ENCODE measurements around the gene STK32B. TPM values are rescaled to one million over a fixed set of nuclear protein-coding genes. Genes with fewer than 3 reads are reported as not detected.

STK32B gene
- polyA plus RNA-seq, 2 donors, result 0.22 to 0.24 TPM

DNA sequence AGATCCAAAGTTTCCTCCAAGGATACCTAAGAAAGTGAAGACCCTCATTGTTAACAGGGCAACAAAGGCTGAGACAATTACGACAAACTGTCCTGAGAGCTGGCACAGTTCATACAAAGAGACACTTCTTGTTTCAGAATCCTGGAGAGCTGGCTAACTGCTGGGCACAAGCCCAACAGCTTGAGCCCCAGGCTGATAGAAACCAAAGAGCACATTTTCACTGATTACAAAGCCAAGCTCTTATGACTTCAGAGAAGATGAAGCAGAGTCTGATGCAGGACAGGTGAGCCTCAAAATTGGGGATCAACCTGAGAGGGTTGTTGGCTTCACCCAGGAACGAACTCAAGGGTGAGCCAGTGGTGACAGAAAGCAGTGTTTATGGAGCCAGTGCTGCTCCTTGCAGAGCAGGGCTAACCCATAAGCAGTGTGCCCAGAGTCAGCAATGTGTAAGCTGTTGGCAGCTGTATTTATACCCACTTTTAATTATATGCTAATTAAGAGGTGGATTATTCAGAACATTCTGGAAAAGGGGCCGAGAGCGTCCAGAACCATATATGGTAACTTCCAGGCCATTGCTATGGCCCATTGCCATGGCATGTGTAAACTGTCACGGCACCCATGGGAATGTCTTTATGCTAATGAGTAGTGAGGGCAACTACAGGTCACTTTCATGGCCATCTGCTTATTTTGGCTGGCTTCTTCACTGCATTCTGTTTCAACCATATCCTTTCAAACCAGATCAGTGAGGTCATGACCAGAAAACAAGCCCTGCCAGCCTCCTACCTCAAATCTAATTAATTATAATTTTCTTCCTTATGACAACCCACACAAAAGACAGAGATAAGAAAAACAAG is 473.4 kb downstream of the STK32B start:
- WGBS, 2 donors, result 31 to 49% methylated on average over 5 of the region's 5 CpGs
- Histone ChIP-seq H3K4me1 (ENCODE audit: control insufficient read depth in 2 of 2, insufficient read depth in 2 of 2, low read length in 1 of 2) (no peaks in the 10 kb centered on the region), H3K27me3 (ENCODE audit: control insufficient read depth in 1 of 2, insufficient read depth in 2 of 2, low read length in 2 of 2) (no peaks in the 10 kb centered on the region), H3K27ac (ENCODE audit: low read depth in 2 of 2, low read length in 1 of 2) (peak overlapping the region in 1 of 2 donors; percentile 49), H3K9me3 (ENCODE audit: control insufficient read depth in 2 of 2, insufficient read depth in 1 of 2, low read depth in 1 of 2, low read length in 1 of 2) (no peaks in the 10 kb centered on the region), H3K36me3 (ENCODE audit: control insufficient read depth in 2 of 2, insufficient read depth in 2 of 2, low read length in 1 of 2) (no peaks in the 10 kb centered on the region), H3K4me3 (ENCODE audit: low read depth in 1 of 2, low read length in 2 of 2) (no peak overlapping the region)

DNA sequence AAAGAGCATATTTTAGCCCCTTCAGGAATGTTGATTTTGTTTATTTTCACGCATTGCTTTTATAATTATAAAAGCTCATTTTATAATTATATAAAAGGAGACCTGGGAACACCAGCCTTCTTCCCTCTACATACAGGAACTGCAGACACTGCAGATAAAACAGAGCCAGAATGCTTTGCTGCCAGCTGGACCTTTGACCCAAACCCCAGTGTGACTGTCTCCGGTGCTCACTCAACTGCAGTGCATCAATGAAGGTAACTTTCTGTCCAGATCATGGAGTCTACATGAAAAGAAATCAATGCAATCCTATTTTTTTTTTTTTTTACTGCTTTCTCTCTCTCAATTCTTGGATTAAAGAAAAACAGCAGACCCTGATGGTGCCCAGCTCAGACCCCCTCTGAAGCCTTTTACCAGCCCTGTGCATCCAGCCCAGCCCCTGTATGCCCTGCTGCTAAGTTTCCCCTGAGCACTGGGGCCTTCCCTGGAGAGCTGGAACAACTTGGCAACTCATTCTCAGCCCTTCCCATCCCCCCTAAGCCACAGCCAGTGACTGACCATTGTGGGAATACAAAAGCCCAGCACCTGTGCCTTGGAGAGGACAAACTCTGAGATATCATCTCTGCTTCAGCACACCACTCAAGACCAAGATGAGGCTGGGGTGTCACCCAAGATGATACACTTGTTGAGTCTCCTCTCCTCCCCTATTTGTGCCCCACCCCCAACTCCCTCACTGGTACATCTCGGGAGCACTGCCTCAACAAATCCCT is 475.0 kb downstream of the STK32B start:
- Histone ChIP-seq H3K27me3 (ENCODE audit: control insufficient read depth in 1 of 2, insufficient read depth in 2 of 2, low read length in 2 of 2) (no peaks in the 10 kb centered on the region), H3K36me3 (ENCODE audit: control insufficient read depth in 2 of 2, insufficient read depth in 2 of 2, low read length in 1 of 2) (no peaks in the 10 kb centered on the region), H3K27ac (ENCODE audit: low read depth in 2 of 2, low read length in 1 of 2) (no peak overlapping the region), H3K4me1 (ENCODE audit: control insufficient read depth in 2 of 2, insufficient read depth in 2 of 2, low read length in 1 of 2) (no peaks in the 10 kb centered on the region), H3K9me3 (ENCODE audit: control insufficient read depth in 2 of 2, insufficient read depth in 1 of 2, low read depth in 1 of 2, low read length in 1 of 2) (no peaks in the 10 kb centered on the region), H3K4me3 (ENCODE audit: low read depth in 1 of 2, low read length in 2 of 2) (no peak overlapping the region)
- WGBS, 2 donors, result 70 to 74% methylated on average over 3 of the region's 3 CpGs

DNA sequence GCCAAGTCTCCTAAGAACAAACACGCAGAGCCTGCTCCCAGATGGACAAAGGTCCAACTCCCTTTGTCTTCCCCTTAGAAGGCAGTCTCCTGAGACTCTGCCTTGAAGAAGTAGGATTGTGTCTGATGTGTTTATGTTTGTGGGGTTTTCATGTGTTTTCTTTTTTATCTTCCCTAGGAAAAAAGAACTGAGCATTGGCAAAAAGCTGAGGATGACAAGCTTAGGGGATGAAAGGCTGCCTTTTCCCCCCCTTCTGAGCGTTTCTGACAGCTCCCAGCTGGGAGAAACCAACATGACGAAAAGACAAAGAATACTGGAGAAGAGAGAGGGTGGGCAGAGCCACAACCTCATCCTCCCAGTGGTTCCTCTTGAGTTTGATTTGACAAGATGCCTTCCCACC is 475.9 kb downstream of the STK32B start:
- Histone ChIP-seq H3K4me1 (ENCODE audit: control insufficient read depth in 2 of 2, insufficient read depth in 2 of 2, low read length in 1 of 2) (no peaks in the 10 kb centered on the region), H3K9me3 (ENCODE audit: control insufficient read depth in 2 of 2, insufficient read depth in 1 of 2, low read depth in 1 of 2, low read length in 1 of 2) (no peaks in the 10 kb centered on the region), H3K27ac (ENCODE audit: low read depth in 2 of 2, low read length in 1 of 2) (no peak overlapping the region), H3K4me3 (ENCODE audit: low read depth in 1 of 2, low read length in 2 of 2) (no peak overlapping the region), H3K27me3 (ENCODE audit: control insufficient read depth in 1 of 2, insufficient read depth in 2 of 2, low read length in 2 of 2) (no peaks in the 10 kb centered on the region), H3K36me3 (ENCODE audit: control insufficient read depth in 2 of 2, insufficient read depth in 2 of 2, low read length in 1 of 2) (no peaks in the 10 kb centered on the region)
- 42 to 44% methylated on average over 3 of the region's 3 CpGs for WGBS, 2 donors

DNA sequence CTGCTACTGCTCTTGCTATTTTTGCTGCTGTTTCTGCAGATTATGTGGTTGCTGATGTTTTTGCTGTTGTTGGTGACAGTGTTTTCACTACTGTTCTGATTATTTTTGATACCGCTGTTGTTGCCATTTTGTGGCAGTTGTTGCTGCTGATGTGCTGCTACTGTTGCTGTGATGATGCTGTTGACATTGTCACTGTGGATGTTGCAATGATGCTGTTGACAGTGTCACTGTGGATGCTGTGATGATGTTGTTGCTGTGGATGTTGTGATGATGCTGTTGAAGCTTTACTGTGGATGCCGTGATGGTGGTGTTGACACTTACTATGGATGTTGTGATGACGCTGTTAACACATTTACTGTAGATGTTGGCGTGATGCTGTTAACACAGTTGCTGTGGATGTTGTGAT is 476.8 kb downstream of the STK32B start:
- H3K4me1 ChIP-seq (ENCODE audit: control insufficient read depth in 2 of 2, insufficient read depth in 2 of 2, low read length in 1 of 2), result no peaks in the 10 kb centered on the region
- 96% methylated on average over 4 of the region's 4 CpGs for WGBS, 2 donors
- no peak overlapping the region for H3K4me3 ChIP-seq (ENCODE audit: low read depth in 1 of 2, low read length in 2 of 2)
- H3K27me3 ChIP-seq (ENCODE audit: control insufficient read depth in 1 of 2, insufficient read depth in 2 of 2, low read length in 2 of 2), result no peaks in the 10 kb centered on the region
- no peak overlapping the region for H3K27ac ChIP-seq (ENCODE audit: low read depth in 2 of 2, low read length in 1 of 2)
- no peaks in the 10 kb centered on the region for H3K36me3 ChIP-seq (ENCODE audit: control insufficient read depth in 2 of 2, insufficient read depth in 2 of 2, low read length in 1 of 2)
- H3K9me3 ChIP-seq (ENCODE audit: control insufficient read depth in 2 of 2, insufficient read depth in 1 of 2, low read depth in 1 of 2, low read length in 1 of 2), result no peaks in the 10 kb centered on the region

DNA sequence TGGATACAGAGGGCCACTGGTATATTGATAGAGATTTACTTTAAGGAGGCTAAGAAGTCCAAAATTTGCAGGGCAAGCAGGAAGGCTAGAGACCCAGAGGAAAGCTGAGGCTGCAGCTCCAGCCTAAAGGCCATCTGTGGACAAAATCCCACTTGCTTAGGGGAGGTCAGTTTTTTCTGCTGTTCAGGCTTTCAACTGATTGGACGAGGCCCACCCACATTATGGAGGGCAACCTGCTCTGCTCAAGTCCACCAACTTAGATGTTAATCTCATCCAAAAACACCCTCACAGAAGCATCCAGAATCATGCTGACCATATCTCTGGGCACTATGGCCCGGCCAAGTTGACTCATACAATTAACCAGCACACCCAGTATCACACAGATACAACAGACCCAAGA is 480.8 kb downstream of the STK32B start:
- Histone ChIP-seq H3K36me3 (ENCODE audit: control insufficient read depth in 2 of 2, insufficient read depth in 2 of 2, low read length in 1 of 2) (no peaks in the 10 kb centered on the region), H3K27ac (ENCODE audit: low read depth in 2 of 2, low read length in 1 of 2) (no peak overlapping the region), H3K4me1 (ENCODE audit: control insufficient read depth in 2 of 2, insufficient read depth in 2 of 2, low read length in 1 of 2) (no peaks in the 10 kb centered on the region), H3K4me3 (ENCODE audit: low read depth in 1 of 2, low read length in 2 of 2) (no peak overlapping the region), H3K9me3 (ENCODE audit: control insufficient read depth in 2 of 2, insufficient read depth in 1 of 2, low read depth in 1 of 2, low read length in 1 of 2) (no peaks in the 10 kb centered on the region), H3K27me3 (ENCODE audit: control insufficient read depth in 1 of 2, insufficient read depth in 2 of 2, low read length in 2 of 2) (no peaks in the 10 kb centered on the region)
- WGBS, 2 donors, result 95 to 96% methylated on average over 2 of the region's 2 CpGs

DNA sequence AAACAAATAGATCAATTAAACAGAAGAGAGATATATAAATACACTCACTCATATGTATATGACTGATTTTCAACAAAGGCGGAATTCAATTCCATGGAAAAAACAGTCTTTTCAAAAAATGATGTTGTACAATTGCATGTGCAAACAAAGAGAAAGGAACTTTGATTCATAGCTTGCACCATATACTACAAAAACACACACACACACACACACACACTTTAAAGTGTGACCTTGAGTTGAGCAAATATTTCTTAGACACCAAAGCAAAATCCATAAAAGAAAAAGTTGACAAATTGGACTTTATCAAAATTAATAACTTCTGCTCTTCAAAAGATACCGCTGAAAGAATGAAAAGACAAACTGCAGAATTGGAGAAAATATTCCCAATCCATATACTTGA is 488.3 kb downstream of the STK32B start:
- no peaks in the 10 kb centered on the region for H3K36me3 ChIP-seq (ENCODE audit: control insufficient read depth in 2 of 2, insufficient read depth in 2 of 2, low read length in 1 of 2)
- no peak overlapping the region for H3K27ac ChIP-seq (ENCODE audit: low read depth in 2 of 2, low read length in 1 of 2)
- H3K27me3 ChIP-seq (ENCODE audit: control insufficient read depth in 1 of 2, insufficient read depth in 2 of 2, low read length in 2 of 2), result no peaks in the 10 kb centered on the region
- H3K4me1 ChIP-seq (ENCODE audit: control insufficient read depth in 2 of 2, insufficient read depth in 2 of 2, low read length in 1 of 2), result no peaks in the 10 kb centered on the region
- no peak overlapping the region for H3K4me3 ChIP-seq (ENCODE audit: low read depth in 1 of 2, low read length in 2 of 2)
- 71 to 79% methylated on average over 2 of the region's 2 CpGs for WGBS, 2 donors
- no peaks in the 10 kb centered on the region for H3K9me3 ChIP-seq (ENCODE audit: control insufficient read depth in 2 of 2, insufficient read depth in 1 of 2, low read depth in 1 of 2, low read length in 1 of 2)

DNA sequence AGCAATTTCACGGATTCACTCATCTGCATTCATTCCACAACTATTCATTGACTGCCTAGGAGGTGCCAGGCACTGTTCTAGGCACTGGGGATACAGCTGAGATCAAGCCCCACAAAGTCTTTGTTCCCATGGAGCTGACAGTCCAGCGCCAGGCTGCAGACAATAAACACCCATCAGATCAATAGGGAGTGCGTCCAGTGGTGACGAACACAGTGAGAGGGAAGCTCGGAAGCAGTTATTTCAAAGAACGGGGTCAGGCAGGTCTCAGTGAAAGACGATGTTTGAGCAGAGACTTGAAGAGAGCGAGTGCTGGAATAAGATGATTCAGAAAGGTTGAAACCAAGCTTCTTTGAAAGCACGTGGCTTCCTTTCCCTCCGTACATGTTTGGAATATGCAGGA is 489.9 kb downstream of the STK32B start:
- Histone ChIP-seq H3K4me1 (ENCODE audit: control insufficient read depth in 2 of 2, insufficient read depth in 2 of 2, low read length in 1 of 2) (no peaks in the 10 kb centered on the region), H3K4me3 (ENCODE audit: low read depth in 1 of 2, low read length in 2 of 2) (no peak overlapping the region), H3K9me3 (ENCODE audit: control insufficient read depth in 2 of 2, insufficient read depth in 1 of 2, low read depth in 1 of 2, low read length in 1 of 2) (no peaks in the 10 kb centered on the region), H3K27ac (ENCODE audit: low read depth in 2 of 2, low read length in 1 of 2) (no peak overlapping the region), H3K36me3 (ENCODE audit: control insufficient read depth in 2 of 2, insufficient read depth in 2 of 2, low read length in 1 of 2) (no peaks in the 10 kb centered on the region), H3K27me3 (ENCODE audit: control insufficient read depth in 1 of 2, insufficient read depth in 2 of 2, low read length in 2 of 2) (no peaks in the 10 kb centered on the region)
- WGBS, 2 donors, result 85 to 89% methylated on average over 10 of the region's 10 CpGs

DNA sequence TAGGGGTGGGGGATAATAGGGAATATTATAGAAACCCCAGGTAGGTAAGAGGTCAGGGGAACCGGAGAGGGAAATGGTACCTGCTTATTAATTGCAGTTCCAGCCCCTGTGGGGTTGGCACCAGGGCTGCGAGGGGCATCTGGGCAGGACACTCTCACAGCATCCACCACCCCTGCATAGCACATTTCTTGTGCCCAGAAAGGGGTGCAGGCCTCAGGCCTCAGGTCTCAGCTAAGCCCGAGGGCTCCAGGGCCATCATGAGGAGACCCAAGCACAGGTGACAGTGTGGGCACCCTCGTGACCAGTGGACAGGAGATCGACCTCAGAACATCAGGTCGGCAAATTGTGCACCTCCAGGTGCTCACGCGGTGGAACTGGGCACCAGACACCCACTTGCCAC is 492.4 kb downstream of the STK32B start:
- WGBS, 2 donors, result 93% methylated on average over 8 of the region's 8 CpGs
- Histone ChIP-seq H3K9me3 (ENCODE audit: control insufficient read depth in 2 of 2, insufficient read depth in 1 of 2, low read depth in 1 of 2, low read length in 1 of 2) (peaks cover 0 to 7% of the 10 kb centered on the region in 2 donors), H3K27ac (ENCODE audit: low read depth in 2 of 2, low read length in 1 of 2) (no peak overlapping the region), H3K27me3 (ENCODE audit: control insufficient read depth in 1 of 2, insufficient read depth in 2 of 2, low read length in 2 of 2) (no peaks in the 10 kb centered on the region), H3K4me3 (ENCODE audit: low read depth in 1 of 2, low read length in 2 of 2) (no peak overlapping the region), H3K4me1 (ENCODE audit: control insufficient read depth in 2 of 2, insufficient read depth in 2 of 2, low read length in 1 of 2) (peaks cover 0 to 3% of the 10 kb centered on the region in 2 donors), H3K36me3 (ENCODE audit: control insufficient read depth in 2 of 2, insufficient read depth in 2 of 2, low read length in 1 of 2) (no peaks in the 10 kb centered on the region)

DNA sequence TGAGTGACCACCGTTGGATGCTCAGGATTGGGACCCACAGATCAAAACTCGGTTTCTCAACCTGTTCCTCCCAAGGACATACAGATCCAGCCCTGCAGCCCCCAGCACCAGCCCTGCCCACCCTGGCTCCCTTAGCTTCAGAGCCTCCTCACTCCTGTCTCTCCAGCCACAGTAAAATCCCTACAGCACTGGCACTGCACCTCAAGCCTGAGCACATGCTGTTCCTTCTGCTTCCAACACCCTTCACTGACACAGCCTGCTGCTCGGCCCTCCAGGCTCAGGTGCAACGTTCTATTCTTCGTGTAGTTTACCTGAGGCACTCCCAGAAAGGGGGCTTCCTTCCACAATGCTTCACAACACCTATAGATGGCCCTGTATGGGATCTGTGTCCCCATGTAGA is 493.5 kb downstream of the STK32B start:
- no peaks in the 10 kb centered on the region for H3K27me3 ChIP-seq (ENCODE audit: control insufficient read depth in 1 of 2, insufficient read depth in 2 of 2, low read length in 2 of 2)
- no peak overlapping the region for H3K27ac ChIP-seq (ENCODE audit: low read depth in 2 of 2, low read length in 1 of 2)
- WGBS, 2 donors, result 64 to 77% methylated on average over 5 of the region's 5 CpGs

More for the DNA sequence above, 493.5 kb downstream of the STK32B start:
- peaks cover 0 to 7% of the 10 kb centered on the region in 2 donors for H3K9me3 ChIP-seq (ENCODE audit: control insufficient read depth in 2 of 2, insufficient read depth in 1 of 2, low read depth in 1 of 2, low read length in 1 of 2)
- no peaks in the 10 kb centered on the region for H3K36me3 ChIP-seq (ENCODE audit: control insufficient read depth in 2 of 2, insufficient read depth in 2 of 2, low read length in 1 of 2)
- H3K4me3 ChIP-seq (ENCODE audit: low read depth in 1 of 2, low read length in 2 of 2), result no peak overlapping the region
- H3K4me1 ChIP-seq (ENCODE audit: control insufficient read depth in 2 of 2, insufficient read depth in 2 of 2, low read length in 1 of 2), result peaks cover 0 to 3% of the 10 kb centered on the region in 2 donors
